Measurements from ENCODE around the gene OSER1. TPM values are rescaled to one million over a fixed set of nuclear protein-coding genes. Genes with fewer than 3 reads are reported as not detected.
"Not testable (repeated sequence)": the region's sequence is repeated elsewhere in the genome, so short reads cannot be mapped to it uniquely, and the experiment has no call there.

Gene OSER1
- total and polyA plus RNA-seq, 5 donors, result 22.6 to 44.5 (median 35.0) TPM

GRCh38 chr20:44245977-44246376, 35.4 kb upstream of the OSER1 start:
- Histone ChIP-seq H3K27me3 (ENCODE audit: control insufficient read depth, insufficient read depth) (no peaks in the 10 kb centered on the region), H3K9me3 (ENCODE audit: control insufficient read depth, low read length) (no peaks in the 10 kb centered on the region), H3K4me1 (ENCODE audit: control insufficient read depth, insufficient read depth, low read length) (no peaks in the 10 kb centered on the region), H3K4me3 (ENCODE audit: low read length) (no peak overlapping the region), H3K27ac (ENCODE audit: low read length) (no peak overlapping the region)
- intact Hi-C loops (cut with DNase I), result no loop called here
- WGBS, result 60% methylated on average over 4 of the region's 4 CpGs
- ATAC-seq, result no peak
- DNase-seq, result no peak

GRCh38 chr20:44241796-44242195, 31.2 kb upstream of the OSER1 start:
- DNase-seq (no peak), ATAC-seq (no peak)
- WGBS, result 96% methylated on average over 2 of the region's 2 CpGs
- H3K9me3 ChIP-seq (ENCODE audit: control insufficient read depth, low read length), result no peaks in the 10 kb centered on the region
- intact Hi-C loops (cut with DNase I), result no loop called here
- no peaks in the 10 kb centered on the region for H3K27me3 ChIP-seq (ENCODE audit: control insufficient read depth, insufficient read depth)
- no peak overlapping the region for H3K4me3 ChIP-seq (ENCODE audit: low read length)
- H3K4me1 ChIP-seq (ENCODE audit: control insufficient read depth, insufficient read depth, low read length), result no peaks in the 10 kb centered on the region
- no peak overlapping the region for H3K27ac ChIP-seq (ENCODE audit: low read length)

DNA sequence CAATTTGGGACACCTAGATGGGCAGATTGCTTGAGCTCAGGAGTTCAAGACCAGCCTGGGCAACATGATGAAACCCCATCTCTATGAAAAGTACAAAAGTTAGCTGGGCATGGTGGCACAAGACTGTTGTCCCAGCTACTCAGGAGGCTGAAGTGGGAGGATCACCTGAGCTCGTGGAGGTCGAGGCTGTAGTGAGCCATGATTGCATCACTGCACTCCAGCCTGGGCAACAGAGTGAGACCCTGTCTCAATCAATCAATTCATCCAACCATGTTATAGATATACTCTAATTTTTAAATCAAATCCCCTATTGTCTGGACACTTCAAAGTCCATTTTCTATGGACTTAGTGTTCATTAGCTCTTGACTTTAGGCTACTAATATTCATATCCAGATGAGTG, 26.3 kb upstream of the OSER1 start:
- H3K4me3 ChIP-seq (ENCODE audit: low read length); H3K4me1 ChIP-seq (ENCODE audit: control insufficient read depth, insufficient read depth, low read length); DNase-seq; intact Hi-C loops (cut with DNase I); H3K27me3 ChIP-seq (ENCODE audit: control insufficient read depth, insufficient read depth); H3K9me3 ChIP-seq (ENCODE audit: control insufficient read depth, low read length); H3K27ac ChIP-seq (ENCODE audit: low read length); ATAC-seq: not testable (repeated sequence)
- 87% methylated on average over 2 of the region's 2 CpGs for WGBS

DNA sequence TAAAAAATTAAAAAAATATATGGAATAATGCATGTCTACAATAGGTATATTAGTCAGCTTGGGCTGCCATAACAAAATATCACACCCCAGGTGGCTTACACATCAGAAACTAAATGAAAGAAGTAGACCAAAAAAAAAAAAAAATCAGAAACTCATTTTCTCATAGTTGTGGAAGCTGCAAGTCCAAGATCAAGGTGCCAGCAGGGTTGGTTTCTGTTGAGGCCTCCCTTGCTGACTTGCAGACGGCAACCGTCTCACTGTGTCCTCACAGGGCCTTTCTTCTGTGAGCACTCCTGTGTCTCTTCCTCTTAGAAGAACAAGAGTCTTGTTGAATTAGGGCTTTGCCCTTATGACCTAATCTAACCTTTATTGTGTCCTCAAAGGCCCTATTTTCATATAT, 25.1 kb upstream of the OSER1 start:
- Histone ChIP-seq H3K4me1 (ENCODE audit: control insufficient read depth, insufficient read depth, low read length) (peaks cover 2% of the 10 kb centered on the region), H3K27ac (ENCODE audit: low read length) (no peak overlapping the region), H3K9me3 (ENCODE audit: control insufficient read depth, low read length) (no peaks in the 10 kb centered on the region), H3K4me3 (ENCODE audit: low read length) (no peak overlapping the region), H3K27me3 (ENCODE audit: control insufficient read depth, insufficient read depth) (no peaks in the 10 kb centered on the region)
- intact Hi-C loops (cut with DNase I), result no loop called here
- ATAC-seq (no peak), DNase-seq (no peak)
- WGBS, result 98% methylated on average over 2 of the region's 2 CpGs

DNA sequence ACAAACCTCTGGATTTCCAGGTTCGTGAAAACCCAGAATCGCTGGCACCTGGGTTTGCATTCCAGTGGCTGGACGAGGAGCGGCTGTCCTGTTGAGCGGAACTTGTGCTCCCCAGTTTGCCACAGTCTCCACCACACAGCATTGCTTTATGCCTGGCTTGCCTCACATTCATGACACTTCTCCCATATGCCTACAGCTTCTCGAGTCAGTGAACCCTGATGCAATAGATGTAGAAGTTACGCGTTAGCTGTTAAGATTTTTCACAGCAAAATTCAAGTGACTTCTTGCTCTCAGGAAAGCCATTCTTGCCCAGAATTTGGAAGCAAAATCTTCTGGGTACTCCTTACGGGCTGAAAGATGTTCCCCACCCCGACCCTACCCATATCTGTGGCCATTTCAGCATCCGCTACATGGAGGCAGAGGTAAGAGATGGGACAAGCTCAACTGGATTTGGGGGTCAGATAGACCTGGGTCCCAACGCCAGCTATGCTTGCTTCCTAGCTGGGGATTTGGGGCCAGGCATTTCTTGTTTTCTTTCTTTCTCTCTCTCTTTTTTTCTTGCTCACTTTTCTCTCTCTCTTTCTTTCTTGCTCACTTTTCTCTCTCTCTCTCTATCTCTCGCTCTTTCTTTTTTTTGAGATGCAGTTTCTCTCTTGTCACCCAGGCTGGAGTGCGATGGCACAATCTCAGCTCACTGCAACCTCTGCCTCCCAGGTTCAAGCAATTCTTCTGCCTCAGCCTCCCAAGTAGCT, 24.2 kb upstream of the OSER1 start:
- Histone ChIP-seq H3K27ac (ENCODE audit: low read length) (no peak overlapping the region), H3K27me3 (ENCODE audit: control insufficient read depth, insufficient read depth) (no peaks in the 10 kb centered on the region), H3K9me3 (ENCODE audit: control insufficient read depth, low read length) (no peaks in the 10 kb centered on the region), H3K4me1 (ENCODE audit: control insufficient read depth, insufficient read depth, low read length) (peaks cover 2% of the 10 kb centered on the region), H3K4me3 (ENCODE audit: low read length) (no peak overlapping the region)
- DNase-seq, result no peak
- intact Hi-C loops (cut with DNase I), result no loop called here
- WGBS, result 87% methylated on average over 14 of the region's 14 CpGs
- ATAC-seq, result no peak

DNA sequence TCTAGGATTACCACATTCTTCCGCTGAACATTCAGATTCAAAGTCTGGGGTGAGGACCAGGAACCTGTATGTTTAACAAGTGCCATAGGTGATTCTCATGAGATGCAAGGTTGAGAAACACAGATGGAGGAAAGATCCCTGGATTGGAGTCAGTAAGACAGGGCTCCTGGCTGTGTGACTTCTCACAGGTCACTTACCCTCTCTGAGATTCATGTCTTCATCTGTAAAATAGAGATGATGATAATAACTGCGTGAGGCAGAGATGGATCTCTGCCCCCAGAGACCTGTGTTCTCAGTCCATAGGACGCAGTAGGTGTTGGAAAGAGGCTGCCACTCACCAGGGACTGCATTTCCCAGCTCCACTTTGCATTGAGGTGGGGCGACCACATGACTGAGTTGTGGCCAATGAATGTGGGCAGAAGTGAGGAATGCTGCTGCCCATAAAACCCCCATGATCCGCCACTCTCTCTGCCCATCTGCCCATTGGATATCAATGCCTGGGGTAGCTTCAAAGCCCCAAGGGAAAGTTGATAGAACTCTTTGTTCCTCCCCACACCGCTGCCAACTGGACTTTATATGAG, 23.0 kb upstream of the OSER1 start:
- 91% methylated on average over 6 of the region's 6 CpGs for WGBS
- ATAC-seq (no peak), DNase-seq (no peak)
- Histone ChIP-seq H3K4me3 (ENCODE audit: low read length) (no peak overlapping the region), H3K9me3 (ENCODE audit: control insufficient read depth, low read length) (no peaks in the 10 kb centered on the region), H3K27me3 (ENCODE audit: control insufficient read depth, insufficient read depth) (no peaks in the 10 kb centered on the region), H3K4me1 (ENCODE audit: control insufficient read depth, insufficient read depth, low read length) (peaks cover 2% of the 10 kb centered on the region), H3K27ac (ENCODE audit: low read length) (no peak overlapping the region)
- intact Hi-C loops (cut with DNase I), result no loop called here

DNA sequence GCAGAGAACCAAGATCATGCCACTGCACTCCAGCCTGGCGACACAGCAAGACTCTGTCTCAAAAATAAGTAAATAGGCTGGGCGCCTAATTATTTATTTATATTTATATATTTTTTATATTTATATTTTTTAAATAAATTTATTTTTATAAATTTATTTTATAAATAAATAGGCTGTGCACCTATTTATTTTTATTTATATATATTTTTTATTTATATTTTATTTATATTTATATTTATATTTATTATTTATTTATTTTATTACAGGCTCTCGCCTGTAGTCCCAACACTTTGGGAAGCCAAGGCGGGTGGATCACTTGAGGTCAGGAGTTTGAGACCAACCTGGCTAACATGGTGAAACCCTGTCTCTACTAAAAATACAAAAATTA, 21.9 kb upstream of the OSER1 start:
- intact Hi-C loops (cut with DNase I); H3K27ac ChIP-seq (ENCODE audit: low read length); H3K27me3 ChIP-seq (ENCODE audit: control insufficient read depth, insufficient read depth); H3K4me1 ChIP-seq (ENCODE audit: control insufficient read depth, insufficient read depth, low read length); DNase-seq; ATAC-seq; H3K9me3 ChIP-seq (ENCODE audit: control insufficient read depth, low read length); H3K4me3 ChIP-seq (ENCODE audit: low read length): not testable (repeated sequence)
- WGBS, result 96% methylated on average over 4 of the region's 4 CpGs

GRCh38 chr20:44231713-44232468, 21.3 kb upstream of the OSER1 start:
- DNase-seq (no peak), ATAC-seq (peak in 1 of 2 donors; percentile 21)
- WGBS, result 68% methylated on average over 10 of the region's 10 CpGs
- Histone ChIP-seq H3K27me3 (ENCODE audit: control insufficient read depth, insufficient read depth) (no peaks in the 10 kb centered on the region), H3K4me3 (ENCODE audit: low read length) (no peak overlapping the region), H3K4me1 (ENCODE audit: control insufficient read depth, insufficient read depth, low read length) (peaks cover 2% of the 10 kb centered on the region), H3K27ac (ENCODE audit: low read length) (no peak overlapping the region), H3K9me3 (ENCODE audit: control insufficient read depth, low read length) (no peaks in the 10 kb centered on the region)
- intact Hi-C loops (cut with DNase I), result no loop called here

- no peaks in the 10 kb centered on the region for H3K9me3 ChIP-seq (ENCODE audit: control insufficient read depth, low read length)
- DNase-seq, result no peak
- intact Hi-C loops (cut with DNase I), result no loop called here
- H3K4me3 ChIP-seq (ENCODE audit: low read length), result no peak overlapping the region
- H3K27ac ChIP-seq (ENCODE audit: low read length), result no peak overlapping the region
- ATAC-seq, result peak; percentile 37 to 71
- H3K4me1 ChIP-seq (ENCODE audit: control insufficient read depth, insufficient read depth, low read length), result peaks cover 2% of the 10 kb centered on the region
- no peaks in the 10 kb centered on the region for H3K27me3 ChIP-seq (ENCODE audit: control insufficient read depth, insufficient read depth)
- WGBS, result 64% methylated on average over 7 of the region's 7 CpGs
Observed at GRCh38 chr20:44231193-44231592, 20.6 kb upstream of the OSER1 start.

GRCh38 chr20:44228465-44229258, 18.1 kb upstream of the OSER1 start:
- intact Hi-C loops (cut with DNase I), result no loop called here
- H3K4me3 ChIP-seq (ENCODE audit: low read length), result no peak overlapping the region
- DNase-seq (no peak), ATAC-seq (peak; percentile 34 to 55)
- WGBS, result 55% methylated on average over 17 of the region's 17 CpGs
- no peaks in the 10 kb centered on the region for H3K9me3 ChIP-seq (ENCODE audit: control insufficient read depth, low read length)
- peak overlapping the region; percentile 7 for H3K27ac ChIP-seq (ENCODE audit: low read length)
- H3K27me3 ChIP-seq (ENCODE audit: control insufficient read depth, insufficient read depth), result no peaks in the 10 kb centered on the region
- H3K4me1 ChIP-seq (ENCODE audit: control insufficient read depth, insufficient read depth, low read length), result peaks cover 2% of the 10 kb centered on the region

DNA sequence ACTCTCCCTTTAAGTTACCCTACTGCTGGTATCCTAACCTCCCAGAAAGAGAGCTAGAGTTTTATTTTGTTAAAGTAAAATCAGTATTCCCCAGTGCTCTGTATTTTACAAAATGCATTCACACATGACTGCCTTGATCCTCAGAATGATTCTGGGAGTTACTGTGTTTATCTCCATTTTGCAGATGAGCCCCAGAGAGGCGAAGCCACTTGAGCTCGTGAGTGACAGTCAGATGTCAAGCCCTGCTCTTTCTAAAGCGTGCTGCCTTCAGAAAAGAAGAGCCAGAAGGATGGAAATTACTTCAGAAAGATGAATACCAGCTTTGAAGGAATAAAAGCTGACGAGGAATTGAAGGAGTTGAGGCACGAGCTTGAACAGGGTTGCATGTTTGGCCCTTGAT, 14.1 kb upstream of the OSER1 start:
- H3K4me3 ChIP-seq (ENCODE audit: low read length), result no peak overlapping the region
- no peaks in the 10 kb centered on the region for H3K9me3 ChIP-seq (ENCODE audit: control insufficient read depth, low read length)
- no peak for DNase-seq
- peaks cover 3% of the 10 kb centered on the region for H3K4me1 ChIP-seq (ENCODE audit: control insufficient read depth, insufficient read depth, low read length)
- 72% methylated on average over 5 of the region's 5 CpGs for WGBS
- no peak overlapping the region for H3K27ac ChIP-seq (ENCODE audit: low read length)
- ATAC-seq, result no peak
- H3K27me3 ChIP-seq (ENCODE audit: control insufficient read depth, insufficient read depth), result no peaks in the 10 kb centered on the region
- intact Hi-C loops (cut with DNase I), result no loop called here

All from right cardiac atrium (tissue), 5 donors.